Measurements from ENCODE around the gene MAD2L2.

The MAD2L2 gene

DNA sequence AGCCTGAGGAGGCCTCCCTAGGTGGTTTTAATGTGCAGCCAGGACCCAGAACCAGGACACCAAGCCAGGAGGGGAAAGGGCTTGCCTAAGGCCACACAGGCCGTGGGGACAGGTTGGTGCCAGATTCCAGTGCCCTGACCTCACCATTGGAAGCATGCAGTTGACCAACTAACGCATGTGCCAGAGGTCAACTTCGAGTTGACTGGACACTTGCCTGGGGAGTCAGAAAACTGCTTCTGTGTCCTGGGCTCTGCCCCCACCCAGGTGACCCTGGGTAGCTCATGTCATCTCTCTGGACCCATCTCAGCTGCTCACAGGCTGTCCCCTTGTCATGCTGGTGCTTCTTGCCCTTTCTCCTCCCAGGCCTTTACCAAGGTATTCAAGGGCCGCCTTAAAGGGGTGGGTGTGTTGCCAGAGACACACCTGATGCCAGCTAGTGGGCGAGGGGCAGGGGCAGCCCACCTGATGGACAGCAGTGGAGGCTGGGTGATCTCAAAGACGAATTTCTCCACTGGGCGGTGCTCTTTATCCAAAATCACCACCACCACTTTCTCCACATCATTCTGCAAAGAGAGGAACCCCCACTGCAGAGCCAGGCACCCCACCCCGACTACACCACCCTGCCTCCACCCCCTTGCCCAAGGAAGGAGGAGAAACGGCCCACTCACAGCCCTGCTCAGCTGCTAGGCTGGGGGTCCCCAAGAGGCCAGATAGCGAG is 4.4 kb downstream of the MAD2L2 start:
- Histone ChIP-seq H3K9ac (ENCODE audit: low read depth, low read length) (no peak overlapping the region), H3K36me3 (ENCODE audit: insufficient read depth, low read depth, low read length) (peaks cover 79% of the 10 kb centered on the region)

DNA sequence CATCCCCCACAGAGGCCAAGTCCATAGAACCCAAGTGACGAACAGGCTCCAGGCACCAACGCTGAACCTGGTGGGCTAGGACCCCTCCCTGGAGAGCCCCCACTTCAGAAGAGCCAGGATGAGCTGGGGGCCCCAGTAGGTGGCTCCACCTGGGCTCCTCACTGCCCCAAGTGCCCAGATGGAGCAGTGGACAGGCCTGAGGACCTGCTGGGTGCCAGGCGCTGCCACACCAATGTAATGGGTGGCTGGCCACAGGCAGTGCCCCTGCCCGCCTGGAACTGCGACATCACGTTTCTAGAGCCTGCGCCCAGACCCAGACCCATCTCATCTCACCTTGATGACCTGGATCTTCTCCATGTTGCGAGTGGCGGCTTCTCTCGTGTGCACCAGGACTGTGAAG is 5.6 kb downstream of the MAD2L2 start:
- peaks cover 89% of the 10 kb centered on the region for H3K36me3 ChIP-seq (ENCODE audit: insufficient read depth, low read depth, low read length)
- no peak overlapping the region for H3K27ac ChIP-seq (ENCODE audit: low read length)
- no peak overlapping the region for H3K9ac ChIP-seq (ENCODE audit: low read depth, low read length)
- H3K27me3 ChIP-seq (ENCODE audit: insufficient read depth, low read length) = no peaks in the 10 kb centered on the region
- H3K9me3 ChIP-seq (ENCODE audit: insufficient read depth, low read depth, low read length) = no peaks in the 10 kb centered on the region
- no peaks in the 10 kb centered on the region for H3K4me1 ChIP-seq (ENCODE audit: insufficient read depth, low read length)
- no peak overlapping the region for H3K4me3 ChIP-seq (ENCODE audit: low read length)

More for the DNA sequence above, 4.4 kb downstream of the MAD2L2 start:
- H3K27ac ChIP-seq (ENCODE audit: low read length) = no peak overlapping the region
- H3K4me1 ChIP-seq (ENCODE audit: insufficient read depth, low read length) = no peaks in the 10 kb centered on the region
- H3K9me3 ChIP-seq (ENCODE audit: insufficient read depth, low read depth, low read length) = no peaks in the 10 kb centered on the region
- no peak overlapping the region for H3K4me3 ChIP-seq (ENCODE audit: low read length)
- H3K27me3 ChIP-seq (ENCODE audit: insufficient read depth, low read length) = no peaks in the 10 kb centered on the region

DNA sequence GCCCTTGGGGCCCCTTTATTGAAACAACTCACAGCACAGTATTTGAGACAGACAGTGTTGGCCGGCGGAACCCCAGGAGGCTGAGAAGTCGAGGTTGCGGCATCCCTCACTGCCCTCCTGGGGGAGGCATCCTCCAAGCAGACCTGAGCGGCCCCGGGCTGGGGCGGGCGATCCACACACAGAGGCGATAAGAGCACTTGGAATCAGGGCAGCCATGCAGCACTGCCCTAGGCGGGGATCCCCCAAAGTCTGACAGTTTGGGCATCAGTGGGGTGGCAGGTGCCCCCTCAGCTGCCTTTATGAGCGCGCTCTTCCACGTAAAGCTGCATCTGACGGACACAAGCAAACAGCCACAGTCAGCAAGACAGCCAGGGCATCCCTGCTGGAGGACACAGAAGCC is 6.5 kb downstream of the MAD2L2 start:
- Histone ChIP-seq H3K27me3 (ENCODE audit: insufficient read depth, low read length) (no peaks in the 10 kb centered on the region), H3K9ac (ENCODE audit: low read depth, low read length) (no peak overlapping the region), H3K9me3 (ENCODE audit: insufficient read depth, low read depth, low read length) (no peaks in the 10 kb centered on the region), H3K36me3 (ENCODE audit: insufficient read depth, low read depth, low read length) (peaks cover 89% of the 10 kb centered on the region), H3K4me3 (ENCODE audit: low read length) (no peak overlapping the region), H3K27ac (ENCODE audit: low read length) (no peak overlapping the region), H3K4me1 (ENCODE audit: insufficient read depth, low read length) (no peaks in the 10 kb centered on the region)

DNA sequence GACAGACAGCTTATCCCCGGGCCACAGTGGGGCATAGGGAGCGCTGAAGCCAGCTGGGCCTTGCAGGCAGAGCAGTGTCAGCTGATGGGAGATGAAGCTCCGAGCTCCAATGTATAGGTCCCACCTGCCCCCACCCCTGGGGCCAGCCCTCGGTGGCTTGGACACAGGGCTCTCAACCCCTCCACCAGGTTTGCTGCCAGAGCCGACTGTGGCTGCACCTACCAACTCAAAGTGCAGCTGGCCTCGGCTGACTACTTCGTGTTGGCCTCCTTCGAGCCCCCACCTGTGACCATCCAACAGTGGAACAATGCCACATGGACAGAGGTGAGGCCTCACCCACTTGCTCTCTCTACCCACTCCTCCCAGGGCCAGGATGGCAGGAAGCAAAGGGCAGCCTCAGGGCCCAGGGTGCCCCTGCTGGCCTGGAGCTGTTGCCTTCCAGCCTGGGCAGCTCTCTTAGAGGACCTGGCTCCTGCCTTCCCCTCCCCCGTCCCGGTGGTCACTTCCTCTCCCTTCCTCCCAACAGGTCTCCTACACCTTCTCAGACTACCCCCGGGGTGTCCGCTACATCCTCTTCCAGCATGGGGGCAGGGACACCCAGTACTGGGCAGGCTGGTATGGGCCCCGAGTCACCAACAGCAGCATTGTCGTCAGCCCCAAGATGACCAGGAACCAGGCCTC is 7.7 kb downstream of the MAD2L2 start:
- Histone ChIP-seq H3K4me3 (ENCODE audit: low read length) (no peak overlapping the region), H3K27ac (ENCODE audit: low read length) (no peak overlapping the region), H3K36me3 (ENCODE audit: insufficient read depth, low read depth, low read length) (peaks cover 79% of the 10 kb centered on the region), H3K9me3 (ENCODE audit: insufficient read depth, low read depth, low read length) (no peaks in the 10 kb centered on the region), H3K27me3 (ENCODE audit: insufficient read depth, low read length) (no peaks in the 10 kb centered on the region), H3K9ac (ENCODE audit: low read depth, low read length) (no peak overlapping the region), H3K4me1 (ENCODE audit: insufficient read depth, low read length) (no peaks in the 10 kb centered on the region)

DNA sequence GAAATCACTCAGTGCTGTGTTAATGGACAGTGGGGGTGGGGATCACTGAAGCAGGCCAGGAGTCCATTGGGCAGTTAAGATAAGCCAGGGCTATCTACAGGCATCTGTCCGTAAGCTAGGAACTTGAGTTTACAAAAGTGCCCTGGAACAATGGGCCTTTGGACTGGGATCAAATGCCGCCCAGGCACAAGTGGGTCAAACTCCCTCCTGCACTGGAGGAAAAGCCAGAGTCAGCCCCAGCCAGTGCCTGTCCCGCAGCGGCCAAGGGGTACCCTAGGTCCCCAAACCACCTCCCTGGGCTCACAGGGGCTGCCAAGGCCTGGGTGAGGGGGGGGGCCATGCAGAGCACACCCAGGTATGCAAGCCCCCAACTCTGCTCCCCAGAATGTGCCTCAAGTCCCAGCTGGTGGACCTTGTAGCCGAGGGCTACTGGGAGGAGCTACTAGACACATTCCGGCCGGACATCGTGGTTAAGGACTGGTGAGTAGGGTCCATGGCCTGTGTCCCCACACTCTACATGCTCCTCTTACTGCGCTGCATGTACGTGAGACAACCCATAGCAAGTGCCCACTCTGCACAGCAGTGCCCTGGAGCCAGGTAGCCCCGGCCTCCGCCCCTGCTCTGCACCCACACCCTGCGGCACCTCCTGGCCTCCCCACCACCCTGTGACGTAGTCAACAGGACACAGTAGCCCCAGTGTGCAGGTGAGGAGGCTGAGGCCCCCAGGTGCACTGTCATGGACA is 9.2 kb downstream of the MAD2L2 start:
- H3K4me1 ChIP-seq (ENCODE audit: insufficient read depth, low read length) = no peaks in the 10 kb centered on the region
- H3K27ac ChIP-seq (ENCODE audit: low read length) = no peak overlapping the region
- H3K9me3 ChIP-seq (ENCODE audit: insufficient read depth, low read depth, low read length) = no peaks in the 10 kb centered on the region
- H3K9ac ChIP-seq (ENCODE audit: low read depth, low read length) = no peak overlapping the region
- peaks cover 70% of the 10 kb centered on the region for H3K36me3 ChIP-seq (ENCODE audit: insufficient read depth, low read depth, low read length)
- H3K27me3 ChIP-seq (ENCODE audit: insufficient read depth, low read length) = no peaks in the 10 kb centered on the region
- no peak overlapping the region for H3K4me3 ChIP-seq (ENCODE audit: low read length)

DNA sequence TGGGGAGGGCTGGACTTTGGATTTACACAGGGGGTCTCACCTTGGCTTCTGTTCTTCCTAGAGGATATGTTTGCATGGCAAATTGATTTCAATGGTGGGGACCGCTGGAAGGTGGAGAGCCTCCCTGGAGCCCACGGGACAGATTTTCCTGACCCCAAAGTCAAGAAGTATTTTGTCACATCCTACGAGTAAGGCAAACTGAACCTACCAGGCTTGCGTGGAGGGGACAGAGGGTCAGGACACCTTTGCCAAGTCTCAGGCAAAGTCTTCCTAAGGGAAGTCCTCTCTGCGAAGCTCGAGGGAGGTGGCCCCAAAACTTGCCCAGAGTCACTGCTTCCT is 9.8 kb downstream of the MAD2L2 start:
- H3K9ac ChIP-seq (ENCODE audit: low read depth, low read length) = no peak overlapping the region
- H3K27ac ChIP-seq (ENCODE audit: low read length) = no peak overlapping the region
- H3K4me3 ChIP-seq (ENCODE audit: low read length) = no peak overlapping the region
- H3K27me3 ChIP-seq (ENCODE audit: insufficient read depth, low read length) = no peaks in the 10 kb centered on the region
- peaks cover 65% of the 10 kb centered on the region for H3K36me3 ChIP-seq (ENCODE audit: insufficient read depth, low read depth, low read length)
- H3K9me3 ChIP-seq (ENCODE audit: insufficient read depth, low read depth, low read length) = no peaks in the 10 kb centered on the region
- no peaks in the 10 kb centered on the region for H3K4me1 ChIP-seq (ENCODE audit: insufficient read depth, low read length)

DNA sequence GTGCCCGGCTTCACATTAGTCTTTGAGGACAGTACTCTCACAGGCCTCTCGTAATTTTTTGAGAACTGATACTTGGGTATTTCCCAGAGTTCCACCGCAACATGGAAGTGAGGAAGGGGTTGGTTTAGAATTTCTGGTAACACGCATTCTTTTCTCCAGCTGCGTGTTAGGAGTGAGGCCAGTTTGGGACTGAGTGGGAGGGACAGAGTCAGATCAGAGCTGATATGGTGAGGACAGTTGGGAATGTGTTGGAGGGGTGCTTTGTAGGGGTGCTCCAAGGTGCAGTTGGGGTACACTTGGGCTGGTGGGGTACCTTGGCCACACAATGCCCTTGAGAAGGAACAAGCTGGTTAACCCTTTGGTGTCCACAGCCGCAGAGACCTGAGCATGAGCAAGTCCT is 10.2 kb downstream of the MAD2L2 start:
- no peaks in the 10 kb centered on the region for H3K9me3 ChIP-seq (ENCODE audit: insufficient read depth, low read depth, low read length)
- H3K36me3 ChIP-seq (ENCODE audit: insufficient read depth, low read depth, low read length) = peaks cover 61% of the 10 kb centered on the region
- no peak overlapping the region for H3K4me3 ChIP-seq (ENCODE audit: low read length)
- no peaks in the 10 kb centered on the region for H3K27me3 ChIP-seq (ENCODE audit: insufficient read depth, low read length)
- no peak overlapping the region for H3K9ac ChIP-seq (ENCODE audit: low read depth, low read length)
- no peak overlapping the region for H3K27ac ChIP-seq (ENCODE audit: low read length)
- no peaks in the 10 kb centered on the region for H3K4me1 ChIP-seq (ENCODE audit: insufficient read depth, low read length)

DNA sequence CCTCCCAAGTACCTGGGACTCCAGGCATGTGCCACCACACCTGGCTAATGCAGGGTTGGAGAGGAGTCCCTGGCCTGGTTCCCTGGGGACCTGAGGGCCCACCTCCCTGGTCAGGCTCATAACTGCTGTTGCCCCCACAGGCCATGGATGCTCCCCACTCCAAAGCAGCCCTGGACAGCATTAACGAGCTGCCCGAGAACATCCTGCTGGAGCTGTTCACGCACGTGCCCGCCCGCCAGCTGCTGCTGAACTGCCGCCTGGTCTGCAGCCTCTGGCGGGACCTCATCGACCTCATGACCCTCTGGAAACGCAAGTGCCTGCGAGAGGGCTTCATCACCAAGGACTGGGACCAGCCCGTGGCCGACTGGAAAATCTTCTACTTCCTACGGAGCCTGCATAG is 12.4 kb downstream of the MAD2L2 start:
- Histone ChIP-seq H3K27ac (ENCODE audit: low read length) (no peak overlapping the region), H3K9ac (ENCODE audit: low read depth, low read length) (no peak overlapping the region), H3K9me3 (ENCODE audit: insufficient read depth, low read depth, low read length) (no peaks in the 10 kb centered on the region), H3K4me1 (ENCODE audit: insufficient read depth, low read length) (no peaks in the 10 kb centered on the region), H3K4me3 (ENCODE audit: low read length) (no peak overlapping the region), H3K27me3 (ENCODE audit: insufficient read depth, low read length) (peaks cover 4% of the 10 kb centered on the region; the same call in 1 of the 2 replicates), H3K36me3 (ENCODE audit: insufficient read depth, low read depth, low read length) (peaks cover 40% of the 10 kb centered on the region)

DNA sequence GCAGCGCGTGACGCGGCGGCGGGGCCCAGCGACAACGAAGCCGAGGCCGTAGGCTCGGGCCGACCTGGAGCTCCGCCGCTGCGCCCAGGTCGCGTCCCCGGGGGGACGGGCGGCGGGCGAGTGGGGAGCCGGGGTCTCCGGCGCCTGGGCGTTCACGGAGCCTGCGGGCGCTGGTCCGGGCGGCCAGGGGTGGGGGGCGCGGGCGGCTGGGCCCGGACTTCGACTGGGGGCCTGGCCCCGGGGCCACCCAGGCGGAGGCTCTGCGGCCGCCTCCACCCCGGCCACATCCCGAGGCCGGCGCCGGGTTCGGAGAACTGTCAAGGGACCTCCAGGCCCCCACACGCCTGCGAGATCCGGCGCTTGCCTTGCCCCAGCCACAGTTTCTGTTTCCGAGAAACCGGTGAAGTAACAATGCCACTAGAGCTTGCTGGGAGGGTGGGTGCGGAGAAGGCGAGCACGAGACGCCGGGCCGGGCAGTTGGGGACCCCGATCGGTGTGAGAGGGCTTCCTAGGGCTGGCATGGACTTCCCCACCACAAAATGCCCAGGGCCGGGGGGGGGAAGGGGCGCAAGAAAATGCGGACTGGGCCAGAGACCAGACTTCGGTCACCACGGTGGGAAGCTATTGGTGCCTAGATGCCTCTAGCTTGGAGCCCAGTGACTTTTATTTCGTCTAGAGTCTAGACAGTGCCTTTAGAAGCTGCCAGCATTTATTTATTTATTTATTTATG is 16.4 kb downstream of the MAD2L2 start:
- 0 out of 2 replicates have a peak overlapping the region, but pooled peaks have one; percentile 30 for H3K9ac ChIP-seq (ENCODE audit: low read depth, low read length)
- peaks cover 13% of the 10 kb centered on the region; the same call in 1 of the 2 replicates for H3K27me3 ChIP-seq (ENCODE audit: insufficient read depth, low read length)
- H3K4me3 ChIP-seq (ENCODE audit: low read length) = peak overlapping the region; percentile 53; the same call in 1 of the 2 replicates
- H3K27ac ChIP-seq (ENCODE audit: low read length) = no peak overlapping the region
- no peaks in the 10 kb centered on the region for H3K4me1 ChIP-seq (ENCODE audit: insufficient read depth, low read length)
- H3K9me3 ChIP-seq (ENCODE audit: insufficient read depth, low read depth, low read length) = no peaks in the 10 kb centered on the region
- H3K36me3 ChIP-seq (ENCODE audit: insufficient read depth, low read depth, low read length) = peaks cover 15% of the 10 kb centered on the region

DNA sequence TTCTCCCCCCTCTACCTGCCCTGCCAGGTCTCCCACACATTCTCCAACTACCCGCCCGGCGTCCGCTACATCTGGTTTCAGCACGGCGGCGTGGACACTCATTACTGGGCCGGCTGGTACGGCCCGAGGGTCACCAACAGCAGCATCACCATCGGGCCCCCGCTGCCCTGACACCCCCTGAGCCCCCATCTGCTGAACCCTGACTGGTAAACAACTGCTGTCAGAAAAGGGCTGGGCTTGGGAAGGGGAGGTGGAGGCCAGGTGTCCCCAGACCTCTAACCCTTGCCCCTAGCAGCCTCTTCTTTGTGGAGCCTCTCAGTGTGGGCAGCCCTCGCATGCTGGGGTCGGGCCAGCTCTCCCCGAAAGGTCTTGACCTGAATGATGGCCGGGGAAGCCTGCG is 19.8 kb downstream of the MAD2L2 start:
- Histone ChIP-seq H3K9ac (ENCODE audit: low read depth, low read length) (no peak overlapping the region), H3K27ac (ENCODE audit: low read length) (no peak overlapping the region), H3K4me3 (ENCODE audit: low read length) (no peak overlapping the region), H3K9me3 (ENCODE audit: insufficient read depth, low read depth, low read length) (no peaks in the 10 kb centered on the region), H3K4me1 (ENCODE audit: insufficient read depth, low read length) (no peaks in the 10 kb centered on the region), H3K27me3 (ENCODE audit: insufficient read depth, low read length) (peaks cover 13% of the 10 kb centered on the region; the same call in 1 of the 2 replicates), H3K36me3 (ENCODE audit: insufficient read depth, low read depth, low read length) (peaks cover 19% of the 10 kb centered on the region)

DNA sequence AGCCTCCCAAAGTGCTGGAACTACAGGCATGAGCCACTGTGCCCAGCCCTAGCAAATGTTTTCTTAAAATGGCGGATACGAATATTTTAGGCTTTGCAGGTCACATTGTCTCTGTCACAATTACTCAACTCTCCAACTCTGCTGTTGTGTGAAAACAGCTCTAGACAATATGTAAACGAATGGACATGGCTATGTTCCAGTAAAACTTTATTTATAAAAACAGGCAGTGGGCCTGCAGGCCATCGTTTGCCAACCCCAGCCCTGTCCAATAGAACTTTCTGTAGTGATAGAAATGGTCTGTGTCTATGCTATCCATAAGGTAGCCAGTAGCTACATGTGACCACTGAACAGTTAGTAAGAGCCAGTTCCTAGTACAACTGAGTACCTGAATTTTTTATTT is 21.2 kb downstream of the MAD2L2 start:
- H3K9ac ChIP-seq (ENCODE audit: low read depth, low read length) = no peak overlapping the region
- no peak overlapping the region for H3K27ac ChIP-seq (ENCODE audit: low read length)
- H3K4me3 ChIP-seq (ENCODE audit: low read length) = no peak overlapping the region
- H3K9me3 ChIP-seq (ENCODE audit: insufficient read depth, low read depth, low read length) = no peaks in the 10 kb centered on the region
- no peaks in the 10 kb centered on the region for H3K4me1 ChIP-seq (ENCODE audit: insufficient read depth, low read length)
- H3K36me3 ChIP-seq (ENCODE audit: insufficient read depth, low read depth, low read length) = peaks cover 19% of the 10 kb centered on the region
- H3K27me3 ChIP-seq (ENCODE audit: insufficient read depth, low read length) = peaks cover 22% of the 10 kb centered on the region

All from iPS-20b (cell line).